Activated CD8-positive, alpha-beta memory T cell treated with anti-CD3 and anti-CD28 coated beads for 4 hours (primary cell): ENCODE data around the gene SYVN1.

Experiments
- DNase-seq, 2 donors: peaks; one replicate each; pipeline ENCODE4 v3.0.0-alpha.2; 2020; ENCODE audit warnings: low read depth in 2 of 2

SYVN1 gene

GRCh38 chr11:65087827-65088226, 46.5 kb downstream of the SYVN1 start:
- no peak for DNase-seq

- no peak for DNase-seq
These were observed 47.1 kb downstream of the SYVN1 start for GRCh38 chr11:65087216-65087615.

GRCh38 chr11:65086809-65087208, 47.5 kb downstream of the SYVN1 start:
- no peak for DNase-seq

- DNase-seq: no peak
These were observed 48.9 kb downstream of the SYVN1 start for GRCh38 chr11:65085446-65085845.

- DNase-seq: no peak
These were observed 49.5 kb downstream of the SYVN1 start for GRCh38 chr11:65084598-65085375.

- DNase-seq: peak; percentile 91 to 94
These were observed 50.3 kb downstream of the SYVN1 start, which contains the start of the genes CDCA5 and ZFPL1 for GRCh38 chr11:65083834-65084597. Gene CDCA5 (minus strand): TSS chr11:65084040. CDS start chr11:65083978, 62 bp downstream. Gene ZFPL1 (plus strand): TSS chr11:65084222. CDS start chr11:65084699, 477 bp downstream.

- no peak for DNase-seq
These were observed 51.0 kb downstream of the SYVN1 start for GRCh38 chr11:65083134-65083833.

GRCh38 chr11:65078786-65079342, 55.5 kb downstream of the SYVN1 start:
- no peak for DNase-seq

GRCh38 chr11:65078151-65078550, 56.2 kb downstream of the SYVN1 start:
- peak; percentile 23 to 45 for DNase-seq

- DNase-seq: no peak
These were observed 56.9 kb downstream of the SYVN1 start for GRCh38 chr11:65077451-65077850.
